A673 (cell line): Measurements from ENCODE around the gene KRT79.

Source experiments
- EZH2 ChIP-seq: fragments of 200-600 bp; sonication (generic); IDR thresholded peaks from 2 replicates; pipeline ENCODE4 v1.6.1; 2017; ENCODE audit warnings: borderline replicate concordance, low read depth, mild to moderate bottlenecking, mixed read lengths, antibody characterized with exemption, low read length; ENCODE audit not compliant: poor library complexity, severe bottlenecking
- TF ChIP-seq, protein P1 (sequence below): fragments of 300-800, 200-600 bp; sonication (generic); conservative IDR thresholded peaks from 2 replicates; pipeline ENCODE4 v1.5.1; 2017; ENCODE audit warnings: low read depth, mild to moderate bottlenecking, antibody characterized with exemption, low read length, moderate library complexity, mixed read lengths

- TF ChIP-seq, protein P1, sequence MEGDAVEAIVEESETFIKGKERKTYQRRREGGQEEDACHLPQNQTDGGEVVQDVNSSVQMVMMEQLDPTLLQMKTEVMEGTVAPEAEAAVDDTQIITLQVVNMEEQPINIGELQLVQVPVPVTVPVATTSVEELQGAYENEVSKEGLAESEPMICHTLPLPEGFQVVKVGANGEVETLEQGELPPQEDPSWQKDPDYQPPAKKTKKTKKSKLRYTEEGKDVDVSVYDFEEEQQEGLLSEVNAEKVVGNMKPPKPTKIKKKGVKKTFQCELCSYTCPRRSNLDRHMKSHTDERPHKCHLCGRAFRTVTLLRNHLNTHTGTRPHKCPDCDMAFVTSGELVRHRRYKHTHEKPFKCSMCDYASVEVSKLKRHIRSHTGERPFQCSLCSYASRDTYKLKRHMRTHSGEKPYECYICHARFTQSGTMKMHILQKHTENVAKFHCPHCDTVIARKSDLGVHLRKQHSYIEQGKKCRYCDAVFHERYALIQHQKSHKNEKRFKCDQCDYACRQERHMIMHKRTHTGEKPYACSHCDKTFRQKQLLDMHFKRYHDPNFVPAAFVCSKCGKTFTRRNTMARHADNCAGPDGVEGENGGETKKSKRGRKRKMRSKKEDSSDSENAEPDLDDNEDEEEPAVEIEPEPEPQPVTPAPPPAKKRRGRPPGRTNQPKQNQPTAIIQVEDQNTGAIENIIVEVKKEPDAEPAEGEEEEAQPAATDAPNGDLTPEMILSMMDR: no peak
- no peak for TF ChIP-seq EZH2
Observed at GRCh38 chr12:52856787-52857186, 22.7 kb upstream of the KRT79 start.
